PC-3 (cell line): ENCODE results near the gene TRIM61.

Experiments used
- EZH2 ChIP-seq: fragments of 300-600 bp; sonication (generic); IDR thresholded peaks from one replicate; pipeline ENCODE4 v1.6.1; 2017; ENCODE audit warnings: antibody characterized with exemption, mild to moderate bottlenecking, low read length; ENCODE audit not compliant: unreplicated experiment
- EZH2phosphoT487 ChIP-seq: fragments of 300-600 bp; sonication (generic); IDR thresholded peaks from 2 replicates; pipeline ENCODE4 v1.6.1; 2018; ENCODE audit warnings: mild to moderate bottlenecking, antibody characterized with exemption, low read length, borderline replicate concordance
- TF ChIP-seq, protein P1 (sequence below): fragments of 300-600 bp; sonication (generic); conservative IDR thresholded peaks from 2 replicates; pipeline ENCODE4 v1.5.1; 2017; ENCODE audit warnings: antibody characterized with exemption, low read depth, mild to moderate bottlenecking, low read length

DNA sequence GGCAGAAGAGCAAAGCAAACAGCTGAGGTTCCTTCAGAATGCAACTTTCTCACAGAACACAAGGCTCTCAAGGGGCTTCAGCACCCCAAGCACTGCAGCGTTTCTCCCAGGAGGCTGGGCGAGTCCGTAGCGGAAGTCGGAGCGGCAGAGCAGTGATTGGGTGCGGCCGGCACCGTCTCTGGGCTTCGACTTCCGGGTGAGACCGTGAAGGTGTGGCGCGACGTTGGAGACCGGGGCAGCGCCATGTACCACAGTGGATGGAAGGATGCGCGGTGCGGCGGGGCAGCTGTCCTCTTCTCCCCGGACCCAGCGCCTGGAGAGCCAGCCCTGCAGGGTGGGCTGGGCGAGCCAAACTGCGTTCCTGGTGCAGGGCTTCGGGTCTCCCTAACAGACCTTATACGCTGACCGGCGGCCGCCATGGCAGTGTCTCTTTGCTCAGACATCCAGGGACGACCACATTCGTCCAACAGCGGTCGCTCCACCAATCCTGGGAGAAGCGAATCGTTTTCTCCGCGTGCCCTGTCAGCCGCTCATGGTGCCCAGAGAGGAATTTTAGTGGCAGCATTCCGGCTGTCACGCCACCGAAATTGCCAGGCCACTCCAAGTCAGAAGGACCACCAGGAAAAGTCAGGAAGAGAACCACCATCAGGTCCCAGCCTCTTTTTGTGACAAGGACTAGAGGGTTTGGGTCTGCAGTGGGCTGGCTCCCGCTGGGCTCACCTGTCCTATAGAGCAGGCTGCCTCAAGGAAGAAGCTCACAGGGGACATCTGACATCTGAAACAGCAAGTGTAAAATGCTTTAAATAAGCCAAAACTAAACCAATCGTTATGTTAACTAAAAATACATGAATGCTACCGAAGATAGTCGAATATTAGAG, 20.5 kb downstream of the TRIM61 start:
- TF ChIP-seq, protein P1, sequence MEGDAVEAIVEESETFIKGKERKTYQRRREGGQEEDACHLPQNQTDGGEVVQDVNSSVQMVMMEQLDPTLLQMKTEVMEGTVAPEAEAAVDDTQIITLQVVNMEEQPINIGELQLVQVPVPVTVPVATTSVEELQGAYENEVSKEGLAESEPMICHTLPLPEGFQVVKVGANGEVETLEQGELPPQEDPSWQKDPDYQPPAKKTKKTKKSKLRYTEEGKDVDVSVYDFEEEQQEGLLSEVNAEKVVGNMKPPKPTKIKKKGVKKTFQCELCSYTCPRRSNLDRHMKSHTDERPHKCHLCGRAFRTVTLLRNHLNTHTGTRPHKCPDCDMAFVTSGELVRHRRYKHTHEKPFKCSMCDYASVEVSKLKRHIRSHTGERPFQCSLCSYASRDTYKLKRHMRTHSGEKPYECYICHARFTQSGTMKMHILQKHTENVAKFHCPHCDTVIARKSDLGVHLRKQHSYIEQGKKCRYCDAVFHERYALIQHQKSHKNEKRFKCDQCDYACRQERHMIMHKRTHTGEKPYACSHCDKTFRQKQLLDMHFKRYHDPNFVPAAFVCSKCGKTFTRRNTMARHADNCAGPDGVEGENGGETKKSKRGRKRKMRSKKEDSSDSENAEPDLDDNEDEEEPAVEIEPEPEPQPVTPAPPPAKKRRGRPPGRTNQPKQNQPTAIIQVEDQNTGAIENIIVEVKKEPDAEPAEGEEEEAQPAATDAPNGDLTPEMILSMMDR, result no peak
- no peak for TF ChIP-seq EZH2
- TF ChIP-seq EZH2phosphoT487, result no peak
